DND-41 (cell line): ENCODE measurements around the gene MAN2C1.
"Not testable (repeated sequence)": the region's sequence is repeated elsewhere in the genome, so short reads cannot be mapped to it uniquely, and the experiment has no call there.

Experiments used
- ATAC-seq: fragments of 200-7000 bp; cut with Tn5 transposase; 3 replicates; pipeline ENCODE4 v1.9.1; 2021; ENCODE audit warnings: low read depth; ENCODE audit not compliant: insufficient read depth
- DNase-seq: peaks from one replicate; pipeline ENCODE4 v3.0.0-alpha.2; 2020
- H2AFZ ChIP-seq: 2 replicates; pipeline ENCODE4 v1.6.0; 2012; ENCODE audit warnings: low read depth, low read length
- H3K27ac ChIP-seq: 2 replicates; pipeline ENCODE4 v1.5.1; 2012; ENCODE audit warnings: low read length, inconsistent platforms
- H3K27me3 ChIP-seq: fragments of 200-600 bp; sonication (generic); 2 replicates; pipeline ENCODE4 v1.6.0; 2012; ENCODE audit warnings: low read length, mild to moderate bottlenecking, inconsistent platforms; ENCODE audit not compliant: insufficient read depth, poor library complexity
- H3K36me3 ChIP-seq: 2 replicates; pipeline ENCODE4 v1.5.1; 2012; ENCODE audit warnings: low read length, inconsistent platforms; ENCODE audit not compliant: insufficient read depth
- H3K4me1 ChIP-seq: 2 replicates; pipeline ENCODE4 v1.5.1; 2012; ENCODE audit warnings: mild to moderate bottlenecking, low read length; ENCODE audit not compliant: insufficient read depth
- H3K4me2 ChIP-seq: 2 replicates; pipeline ENCODE4 v1.6.0; 2012; ENCODE audit warnings: mild to moderate bottlenecking, moderate library complexity, low read length, inconsistent platforms; ENCODE audit not compliant: insufficient read depth
- H3K4me3 ChIP-seq, 2 experiments: fragments of 200-600 bp in 1 of 2; shearing (Covaris generic) in 1 of 2; 2 replicates each; pipeline ENCODE4 v1.5.1; 2012 to 2016; ENCODE audit warnings: inconsistent platforms in 2 of 2, low read length in 2 of 2, mild to moderate bottlenecking in 2 of 2, low read depth in 1 of 2, moderate library complexity in 1 of 2
- H3K79me2 ChIP-seq: 2 replicates; pipeline ENCODE4 v1.6.0; 2012; ENCODE audit warnings: low read length, inconsistent platforms; ENCODE audit not compliant: insufficient read depth
- H3K9ac ChIP-seq: 2 replicates; pipeline ENCODE4 v1.6.0; 2012; ENCODE audit warnings: low read depth, mild to moderate bottlenecking, inconsistent platforms, low read length, moderate library complexity
- H3K9me3 ChIP-seq: 2 replicates; pipeline ENCODE4 v1.5.1; 2012; ENCODE audit warnings: low read length, moderate library complexity, mild to moderate bottlenecking, inconsistent platforms; ENCODE audit not compliant: insufficient read depth, severe bottlenecking
- H4K20me1 ChIP-seq: 2 replicates; pipeline ENCODE4 v1.6.0; 2012; ENCODE audit warnings: low read length; ENCODE audit not compliant: insufficient read depth
- EZH2 ChIP-seq: IDR thresholded peaks from 3 replicates; pipeline ENCODE4 v1.6.1; 2012; ENCODE audit warnings: borderline replicate concordance, low read depth, mild to moderate bottlenecking, moderate library complexity, low read length, inconsistent platforms; ENCODE audit not compliant: severe bottlenecking
- TF ChIP-seq, protein P1 (sequence below): IDR thresholded peaks from 2 replicates; pipeline ENCODE4 v1.5.1; 2012; ENCODE audit warnings: borderline replicate concordance, low read length, moderate library complexity, mild to moderate bottlenecking; ENCODE audit not compliant: poor library complexity, severe bottlenecking; ENCODE audit errors: extremely low read depth

Gene MAN2C1

DNA sequence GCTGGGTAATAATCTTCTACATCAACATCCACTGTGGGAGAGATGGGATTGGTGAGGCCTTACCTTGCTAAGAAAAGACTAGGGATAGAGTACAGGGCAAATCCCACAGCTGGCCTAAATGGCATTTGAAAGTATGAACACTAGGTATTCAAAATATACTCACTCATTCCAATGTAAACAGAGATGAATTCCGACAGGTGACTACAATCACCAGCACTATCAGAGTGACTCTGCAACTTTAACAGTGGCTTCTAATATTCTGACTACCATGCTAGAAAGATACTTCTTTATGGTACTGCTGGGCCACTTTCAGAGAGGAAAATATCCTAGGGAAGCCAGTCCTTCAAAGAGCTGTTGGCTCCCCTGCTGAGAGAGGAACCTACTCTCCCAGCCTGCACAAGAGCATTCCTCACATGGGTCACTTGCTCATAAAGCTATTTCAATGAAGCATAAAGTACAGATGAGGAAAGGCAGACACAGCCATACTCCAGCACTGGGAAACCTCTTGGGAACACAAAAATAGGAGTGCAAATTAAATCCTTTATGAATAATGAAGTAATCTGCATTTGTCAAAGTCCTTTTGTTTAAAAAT is 21.5 kb upstream of the MAN2C1 start:
- no peaks in the 10 kb centered on the region for H3K79me2 ChIP-seq
- H3K27ac ChIP-seq = no peak overlapping the region
- H3K9me3 ChIP-seq = no peaks in the 10 kb centered on the region
- peaks cover 9% of the 10 kb centered on the region; the same call in 1 of the 2 replicates for H4K20me1 ChIP-seq
- no peaks in the 10 kb centered on the region for H3K27me3 ChIP-seq
- TF ChIP-seq, protein P1, sequence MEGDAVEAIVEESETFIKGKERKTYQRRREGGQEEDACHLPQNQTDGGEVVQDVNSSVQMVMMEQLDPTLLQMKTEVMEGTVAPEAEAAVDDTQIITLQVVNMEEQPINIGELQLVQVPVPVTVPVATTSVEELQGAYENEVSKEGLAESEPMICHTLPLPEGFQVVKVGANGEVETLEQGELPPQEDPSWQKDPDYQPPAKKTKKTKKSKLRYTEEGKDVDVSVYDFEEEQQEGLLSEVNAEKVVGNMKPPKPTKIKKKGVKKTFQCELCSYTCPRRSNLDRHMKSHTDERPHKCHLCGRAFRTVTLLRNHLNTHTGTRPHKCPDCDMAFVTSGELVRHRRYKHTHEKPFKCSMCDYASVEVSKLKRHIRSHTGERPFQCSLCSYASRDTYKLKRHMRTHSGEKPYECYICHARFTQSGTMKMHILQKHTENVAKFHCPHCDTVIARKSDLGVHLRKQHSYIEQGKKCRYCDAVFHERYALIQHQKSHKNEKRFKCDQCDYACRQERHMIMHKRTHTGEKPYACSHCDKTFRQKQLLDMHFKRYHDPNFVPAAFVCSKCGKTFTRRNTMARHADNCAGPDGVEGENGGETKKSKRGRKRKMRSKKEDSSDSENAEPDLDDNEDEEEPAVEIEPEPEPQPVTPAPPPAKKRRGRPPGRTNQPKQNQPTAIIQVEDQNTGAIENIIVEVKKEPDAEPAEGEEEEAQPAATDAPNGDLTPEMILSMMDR = no peak
- TF ChIP-seq EZH2 = no peak
- DNase-seq (no peak), ATAC-seq (no peak)
- H3K36me3 ChIP-seq = peaks cover 97% of the 10 kb centered on the region
- H3K4me2 ChIP-seq = no peak overlapping the region
- no peak overlapping the region for H2AFZ ChIP-seq
- no peak overlapping the region for H3K4me3 ChIP-seq
- H3K4me1 ChIP-seq = no peaks in the 10 kb centered on the region
- H3K9ac ChIP-seq = no peak overlapping the region

DNA sequence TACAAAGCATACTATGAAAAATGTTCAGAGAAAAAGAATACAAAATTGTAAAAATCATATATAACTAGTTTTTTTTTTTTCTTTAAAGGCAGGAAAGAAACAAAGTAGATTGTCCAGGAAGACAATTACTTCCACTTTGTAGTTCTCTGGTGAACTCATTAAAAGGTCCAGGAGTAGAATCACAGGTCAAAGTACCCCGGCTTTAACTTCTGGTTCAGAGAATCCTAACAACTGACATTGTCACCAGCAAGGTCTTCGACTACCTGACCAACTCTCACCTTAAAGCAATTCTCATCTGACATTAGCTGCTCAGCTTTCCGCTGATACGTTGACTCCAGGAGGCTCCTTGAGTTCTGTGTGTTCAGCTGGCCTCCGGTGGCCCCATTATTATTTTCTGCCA is 15.6 kb upstream of the MAN2C1 start:
- peaks cover 90% of the 10 kb centered on the region for H3K36me3 ChIP-seq
- not testable (repeated sequence) for H3K4me1 ChIP-seq, H2AFZ ChIP-seq, H3K79me2 ChIP-seq, DNase-seq, H4K20me1 ChIP-seq, H3K9me3 ChIP-seq, H3K27ac ChIP-seq, H3K9ac ChIP-seq, H3K4me2 ChIP-seq, H3K27me3 ChIP-seq, H3K4me3 ChIP-seq, ATAC-seq

DNA sequence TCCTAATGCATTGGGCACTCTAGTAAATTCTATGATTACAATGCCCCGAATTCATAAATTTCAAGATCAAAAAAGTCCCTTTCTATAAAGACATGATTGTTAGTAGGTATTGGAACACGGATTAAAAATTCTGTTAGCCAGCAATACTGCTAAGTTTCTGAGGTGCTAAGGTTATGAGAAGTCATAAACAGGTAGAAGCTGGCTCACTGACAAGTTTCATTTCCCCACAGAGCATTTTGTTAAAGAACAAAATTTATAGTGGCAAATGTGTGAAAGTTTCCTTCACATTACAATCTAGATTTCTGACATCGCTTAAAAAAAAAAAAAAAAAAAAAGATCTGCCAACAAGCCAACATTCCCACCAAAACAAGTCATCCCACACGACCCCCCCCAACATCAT is 12.4 kb upstream of the MAN2C1 start:
- Histone ChIP-seq H3K27me3 (no peaks in the 10 kb centered on the region), H3K4me1 (no peaks in the 10 kb centered on the region), H3K36me3 (peaks cover 86% of the 10 kb centered on the region), H2AFZ (no peak overlapping the region), H3K9ac (no peak overlapping the region), H3K9me3 (no peaks in the 10 kb centered on the region), H3K27ac (no peak overlapping the region), H3K4me2 (no peak overlapping the region), H4K20me1 (no peaks in the 10 kb centered on the region), H3K4me3 (no peak overlapping the region), H3K79me2 (no peaks in the 10 kb centered on the region)
- ATAC-seq (no peak), DNase-seq (no peak)
- no peak for TF ChIP-seq EZH2
- TF ChIP-seq, protein P1 = no peak

DNA sequence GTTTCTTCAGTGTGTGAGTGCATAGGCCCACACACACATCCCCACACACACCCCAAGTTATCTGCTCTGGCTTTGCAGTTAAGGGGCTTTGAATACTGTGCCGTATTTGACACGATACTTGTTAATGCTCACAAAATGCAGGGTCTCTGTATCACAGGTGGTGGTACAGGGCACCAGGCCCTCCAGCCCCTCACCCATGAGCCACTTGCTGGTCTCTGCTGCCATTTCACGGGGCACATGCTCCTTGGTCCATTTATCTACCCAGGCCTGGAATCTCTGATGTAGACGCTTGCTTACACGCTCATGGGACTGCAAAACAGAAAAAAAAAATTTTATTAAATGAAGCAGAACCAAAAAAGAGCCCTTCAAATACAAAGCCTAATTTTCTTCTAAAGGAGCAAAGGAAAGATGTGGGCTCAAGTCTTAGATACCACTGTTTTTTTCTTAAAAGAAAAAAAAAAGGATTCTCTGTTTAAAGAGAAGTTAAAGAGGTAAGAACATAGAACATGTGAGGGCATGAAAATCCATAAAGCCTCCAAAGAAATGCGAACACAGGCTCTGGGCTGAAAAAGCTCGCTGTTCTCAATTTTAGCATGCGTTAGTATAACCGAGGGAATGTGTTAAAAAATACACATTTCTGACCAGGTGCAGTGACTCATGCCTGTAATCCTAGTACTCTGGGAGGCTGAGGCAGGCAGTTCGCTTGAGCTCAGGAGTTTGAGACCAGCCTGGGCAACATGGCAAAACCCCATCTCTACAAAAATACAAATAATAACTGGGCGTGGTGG is 3.7 kb upstream of the MAN2C1 start:
- Histone ChIP-seq H3K27me3 (no peaks in the 10 kb centered on the region), H3K4me3 (no peak overlapping the region), H2AFZ (no peak overlapping the region), H3K9ac (no peak overlapping the region), H3K79me2 (peaks cover 26% of the 10 kb centered on the region), H3K4me2 (no peak overlapping the region), H3K27ac (no peak overlapping the region), H3K36me3 (peaks cover 68% of the 10 kb centered on the region), H3K4me1 (peaks cover 30% of the 10 kb centered on the region), H3K9me3 (no peaks in the 10 kb centered on the region), H4K20me1 (peaks cover 15% of the 10 kb centered on the region)
- DNase-seq = no peak
- TF ChIP-seq, protein P1 = no peak
- TF ChIP-seq EZH2 = no peak
- ATAC-seq = no peak
